Measurements from ENCODE around the gene LCK. TPM values are rescaled to one million over a fixed set of nuclear protein-coding genes. Genes with fewer than 3 reads are reported as not detected.

LCK gene
- total and polyA plus RNA-seq, 2 of the 8 experiments (the other 6 are each of a cell fraction or from before 2014, with no cell fraction given), result 75.3 to 122 TPM

GRCh38 chr1:32228771-32229170, 22.3 kb upstream of the LCK start:
- Histone ChIP-seq H3K14ac (ENCODE audit: insufficient read length) (no peak overlapping the region), H3K79me1 (ENCODE audit: low read depth, low read length) (0 out of 2 replicates have a peak, but pooled peaks cover 2% of the 10 kb centered on the region), H4K8ac (ENCODE audit: extremely low read depth, insufficient read depth, low read length) (no peak overlapping the region), H3K23ac (ENCODE audit: insufficient read length) (no peak overlapping the region), H3K4me3 (ENCODE audit: extremely low read depth in 1 of 4, insufficient read depth in 2 of 4, low read depth in 3 of 4, low read length in 4 of 4) (no peak overlapping the region), H2BK5ac (ENCODE audit: low read depth, low read length) (no peak overlapping the region), H3K4me1 (replicated peaks in 1 of 4; ENCODE audit: control insufficient read depth in 3 of 4, insufficient read depth in 4 of 4, low read length in 3 of 4) (no peaks in the 10 kb centered on the region), H2BK12ac (ENCODE audit: low read depth, low read length) (no peak overlapping the region), H3K27ac (ENCODE audit: low read depth, low read length) (no peak overlapping the region), H2BK15ac (ENCODE audit: low read length) (no peak overlapping the region), H3K56ac (replicated peaks; ENCODE audit: insufficient read length, low read depth, low read length) (no peak overlapping the region), H2AK5ac (ENCODE audit: low read depth, low read length) (no peak overlapping the region), H3K4ac (replicated peaks; ENCODE audit: insufficient read length, low read depth, low read length) (no peak overlapping the region), H2BK20ac (ENCODE audit: low read length) (no peak overlapping the region), H2AFZ (ENCODE audit: low read length) (no peak overlapping the region), H4K20me1 (replicated peaks in 1 of 2; ENCODE audit: control insufficient read depth in 1 of 2, insufficient read depth in 2 of 2, low read length in 2 of 2) (peaks cover 0 to 8% of the 10 kb centered on the region in 2 experiments), H3K79me2 (ENCODE audit: control insufficient read depth in 1 of 2, insufficient read depth in 2 of 2, low read length in 2 of 2) (peaks cover 0 to 3% of the 10 kb centered on the region in 2 experiments; a peak in 2 of 4 replicates), H3K18ac (ENCODE audit: extremely low read depth, low read length) (no peak overlapping the region), H4K5ac (ENCODE audit: insufficient read length, low read depth, low read length) (no peak overlapping the region), H3K36me3 (ENCODE audit: control insufficient read depth in 2 of 4, insufficient read depth in 4 of 4, low read length in 3 of 4) (peaks cover 25 to 73% (median 52%) of the 10 kb centered on the region in 4 experiments), H3K9me3 (ENCODE audit: insufficient read depth in 2 of 2, low read depth in 1 of 2, low read length in 1 of 2) (no peaks in the 10 kb centered on the region), H3K4me2 (ENCODE audit: insufficient read depth in 1 of 2, low read depth in 2 of 2, low read length in 2 of 2) (no peak overlapping the region), H4K91ac (replicated peaks; ENCODE audit: insufficient read length, low read length) (no peak overlapping the region), H3K27me3 (replicated peaks in 1 of 4; ENCODE audit: control insufficient read depth in 3 of 4, extremely low read depth in 1 of 4, insufficient read depth in 3 of 4, low read length in 3 of 4) (no peaks in the 10 kb centered on the region), H3K23me2 (ENCODE audit: low read depth, low read length) (no peaks in the 10 kb centered on the region), H2BK120ac (replicated peaks; ENCODE audit: low read depth, low read length) (no peak overlapping the region), H3K9ac (replicated peaks in 1 of 4; ENCODE audit: extremely low read depth in 1 of 4, low read depth in 3 of 4, low read length in 3 of 4) (no peak overlapping the region)
- CTCF ChIA-PET (ENCODE audit: partially characterized antibody), result interaction anchor here (1.0 to 6.8 kb wide), 5 partner anchors 9 to 88 kb away, joined by 3 to 38 read pairs (median 4); no protein-coding TSS in a partner anchor
- DNase-seq (ENCODE audit: low read depth in 1 of 2, low spot score in 2 of 2), result no peak
- POLR2A ChIA-PET (ENCODE audit: partially characterized antibody), result interaction anchor here (1.0 to 3.0 kb wide), 8 partner anchors 9 to 122 kb away, joined by 3 to 31 read pairs (median 4); no protein-coding TSS in a partner anchor
- WGBS, 2 experiments (ENCODE audit: extremely low coverage in 1 of 2, insufficient coverage in 1 of 2, insufficient read length in 1 of 2, insufficient replicate concordance in 2 of 2, low coverage in 1 of 2, low lambda C conversion rate in 2 of 2, missing lambda C conversion rate in 1 of 2), result 87% methylated on average over 3 of the region's 3 CpGs; no CpG with 5 or more reads in 1 of the 2 experiments
- no peak for FAIRE-seq
- TF ChIP-seq HDAC2 (IDR thresholded peaks at IDR 0.05; ENCODE audit: borderline replicate concordance in 1 of 2, low read depth in 2 of 2, low read length in 2 of 2) (no peak), MAFK (IDR thresholded peaks at IDR 0.05; ENCODE audit: low read depth, low read length) (no peak), ATF3 (IDR thresholded peaks at IDR 0.05; ENCODE audit: insufficient read depth, low read depth, low read length) (no peak), CEBPB (IDR thresholded peaks at IDR 0.05; ENCODE audit: low read depth, low read length) (no peak)
